ENCODE data around the gene TRIM7.
"Not testable (repeated sequence)": the region's sequence is repeated elsewhere in the genome, so short reads cannot be mapped to it uniquely, and the experiment has no call there.

Gene TRIM7

DNA sequence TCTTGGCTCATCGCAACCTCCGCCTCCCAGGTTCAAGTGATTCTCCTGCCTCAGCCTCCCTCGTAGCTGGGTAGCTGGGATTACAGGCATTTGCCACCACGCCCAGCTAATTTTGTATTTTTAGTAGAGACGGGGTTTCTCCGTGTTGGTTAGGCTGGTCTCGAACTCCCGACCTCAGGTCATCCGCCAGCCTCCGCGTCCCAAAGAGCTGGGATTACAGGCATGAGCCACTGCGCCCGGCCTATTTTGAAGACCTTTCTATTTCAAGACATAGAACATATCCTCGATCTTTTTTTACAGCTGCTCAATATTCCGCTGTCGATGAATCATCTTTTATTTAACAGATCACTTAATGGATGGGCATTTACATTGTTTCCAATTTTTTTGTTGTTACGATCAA is 5.7 kb upstream of the TRIM7 start:
- DNase-seq, result not testable (repeated sequence)

DNA sequence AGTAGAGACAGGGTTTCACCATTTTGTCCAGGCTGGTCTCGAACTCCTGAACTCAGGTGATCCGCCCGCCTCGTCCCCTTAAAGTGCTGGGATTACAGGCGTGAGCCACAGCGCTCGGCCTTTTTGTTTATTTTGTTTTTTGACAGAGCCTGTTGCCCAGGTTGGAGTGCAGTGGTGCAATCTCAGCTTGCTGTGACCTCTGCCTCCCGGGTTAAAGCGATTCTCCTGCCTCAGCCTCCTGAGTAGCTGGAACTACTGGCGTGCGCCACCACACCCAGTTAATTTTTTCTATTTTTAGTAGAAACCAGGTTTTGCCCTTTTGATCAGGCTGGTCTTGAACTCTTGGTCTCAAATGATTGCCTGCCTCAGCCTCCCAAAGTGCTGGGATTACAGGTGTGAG is 5.2 kb upstream of the TRIM7 start:
- DNase-seq, result not testable (repeated sequence)

- DNase-seq, result not testable (repeated sequence)
These were observed 4.0 kb upstream of the TRIM7 start for GRCh38 chr5:181209006-181209405.

- no peak for DNase-seq
These were observed 2.9 kb upstream of the TRIM7 start for GRCh38 chr5:181207960-181208253.

DNA sequence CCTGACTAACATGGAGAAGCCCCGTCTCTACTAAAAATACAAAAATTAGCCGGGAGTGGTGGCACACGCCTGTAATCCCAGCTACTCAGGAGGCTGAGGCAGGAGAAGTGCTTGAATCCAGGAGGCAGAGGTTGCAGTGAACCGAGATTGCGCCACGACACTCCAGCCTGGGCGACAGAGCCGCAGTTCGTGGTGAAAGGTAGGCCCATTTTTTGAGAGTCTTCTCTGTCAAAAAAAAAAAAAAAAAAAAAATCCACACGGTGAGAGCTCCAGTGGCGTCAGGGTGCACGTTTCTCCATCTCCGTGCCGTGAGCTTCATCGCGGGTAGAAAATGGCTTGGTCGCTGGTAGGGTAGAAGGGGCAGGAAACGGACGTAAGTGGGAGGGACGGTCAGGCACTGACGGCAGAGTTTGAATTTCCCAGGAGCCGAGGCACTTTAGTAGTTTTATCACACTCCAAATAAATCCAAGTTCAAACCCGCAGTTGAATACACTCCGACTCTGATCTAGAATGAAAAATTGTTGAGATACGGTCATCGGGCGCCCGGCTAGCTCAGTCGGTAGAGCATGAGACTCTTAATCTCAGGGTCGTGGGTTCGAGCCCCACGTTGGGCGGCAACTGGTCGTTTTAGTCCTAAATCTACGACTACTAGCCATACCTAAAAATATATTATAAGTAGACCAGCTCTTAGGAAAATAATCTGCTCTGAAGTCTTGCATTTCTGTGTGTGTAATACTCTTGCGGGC is 2.4 kb upstream of the TRIM7 start:
- no peak for DNase-seq

DNA sequence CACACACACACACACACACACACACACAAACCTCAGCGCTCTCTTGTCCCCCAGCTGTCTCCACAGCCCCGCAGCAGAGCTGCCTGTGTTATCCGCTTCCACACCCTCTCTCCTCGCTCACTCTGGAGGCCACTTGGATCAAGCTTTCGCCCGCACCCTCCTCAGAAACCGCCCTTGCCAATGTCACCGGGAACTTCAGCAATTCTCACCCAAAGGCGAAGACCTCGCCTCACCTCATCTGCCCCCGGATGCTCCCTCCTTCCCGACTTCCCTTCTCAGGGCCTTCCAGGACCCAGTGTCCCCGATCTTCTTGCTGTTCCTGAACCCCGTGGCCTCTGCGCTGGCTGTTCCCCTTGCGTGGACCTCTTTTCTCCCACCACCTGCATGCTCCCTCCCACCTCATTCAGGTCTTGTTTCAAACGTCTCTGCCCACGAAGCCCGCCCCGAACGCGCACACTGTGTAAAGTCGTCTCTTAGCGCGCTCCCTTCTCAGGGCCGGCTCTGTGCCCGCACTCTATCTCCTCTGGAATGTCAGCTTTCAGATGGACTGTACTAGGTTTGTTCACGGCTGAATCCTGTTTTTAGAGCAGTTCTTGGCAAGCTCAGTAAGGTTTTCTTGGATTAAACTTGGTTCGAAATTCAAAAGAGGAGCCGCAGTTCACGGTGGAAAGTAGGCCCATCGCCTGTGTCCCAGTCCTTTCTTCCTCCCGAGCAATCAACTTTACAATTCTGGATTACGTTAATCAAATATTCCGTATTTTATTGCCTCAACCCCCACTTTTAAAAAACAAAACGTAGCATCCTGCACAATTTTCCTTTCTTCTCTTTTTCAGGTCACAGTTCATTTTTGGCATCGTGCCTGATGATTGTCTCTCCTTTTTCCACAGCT is 1.0 kb upstream of the TRIM7 start:
- no peak for DNase-seq

- DNase-seq, result no peak
These were observed 727 bp downstream of the TRIM7 start for GRCh38 chr5:181204113-181204825.

GRCh38 chr5:181203777-181204112 is 1.3 kb downstream of the TRIM7 start:
- no peak for DNase-seq

- DNase-seq, result no peak
These were observed 1.8 kb downstream of the TRIM7 start for GRCh38 chr5:181203093-181203711.

DNA sequence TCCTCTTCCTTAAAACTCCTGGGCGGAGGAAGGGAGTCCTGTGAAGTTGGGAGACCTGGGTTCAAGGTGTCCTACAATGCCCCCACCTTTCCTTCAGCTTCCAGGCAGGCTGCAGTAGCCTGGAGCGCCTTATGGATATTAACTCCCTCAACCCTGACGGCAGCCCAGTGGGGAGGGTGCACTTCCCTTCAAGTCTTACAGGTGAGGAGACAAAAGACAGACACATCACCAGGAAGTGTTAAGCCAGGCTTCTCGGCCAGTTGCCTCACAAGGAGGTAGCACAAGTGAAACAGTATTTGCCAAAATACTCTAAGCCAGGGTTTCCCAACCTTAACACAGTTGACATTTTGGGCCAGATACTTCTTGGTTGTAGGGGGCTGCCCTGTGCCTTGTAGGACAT is 4.2 kb downstream of the TRIM7 start:
- no peak for DNase-seq

DNA sequence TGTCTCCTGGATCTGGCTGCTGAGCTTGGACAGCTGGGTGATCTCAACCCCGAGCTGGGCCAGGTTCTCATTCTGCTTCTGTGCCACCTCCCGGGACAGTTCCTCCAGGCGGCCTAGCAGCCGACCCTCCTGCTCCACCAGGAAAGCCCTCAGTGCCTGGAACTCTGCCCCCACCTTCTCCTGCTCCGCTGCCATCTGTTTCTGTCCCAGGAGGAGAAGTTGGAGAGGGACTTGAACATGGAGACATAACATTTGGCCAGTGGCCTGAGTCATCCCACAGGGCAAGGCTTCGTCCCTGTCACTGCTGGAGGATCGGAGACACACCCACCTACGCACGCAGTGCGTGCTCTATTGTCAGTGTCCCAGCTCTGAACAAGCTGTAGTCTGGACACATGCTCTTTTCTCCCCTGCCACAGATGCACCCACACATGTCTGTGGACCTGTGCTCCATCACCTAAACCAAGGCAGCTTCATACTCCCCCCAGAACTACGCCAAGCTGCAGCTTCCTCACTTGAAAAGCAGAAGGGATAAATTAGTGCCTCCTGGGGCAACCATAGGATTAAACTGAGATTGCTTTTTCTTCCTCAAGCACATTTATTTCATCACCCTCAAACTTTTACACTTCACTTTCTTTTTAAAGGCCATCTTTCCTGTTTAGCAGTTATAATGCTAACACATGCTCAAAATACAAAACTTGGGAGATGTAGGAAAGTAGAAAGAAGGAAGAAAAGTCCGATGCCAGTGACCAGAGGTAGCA is 4.9 kb downstream of the TRIM7 start:
- DNase-seq, result no peak

GRCh38 chr5:181198905-181199519 is 6.0 kb downstream of the TRIM7 start:
- no peak for DNase-seq

- no peak for DNase-seq
These were observed 6.8 kb downstream of the TRIM7 start for GRCh38 chr5:181198106-181198685.

DNA sequence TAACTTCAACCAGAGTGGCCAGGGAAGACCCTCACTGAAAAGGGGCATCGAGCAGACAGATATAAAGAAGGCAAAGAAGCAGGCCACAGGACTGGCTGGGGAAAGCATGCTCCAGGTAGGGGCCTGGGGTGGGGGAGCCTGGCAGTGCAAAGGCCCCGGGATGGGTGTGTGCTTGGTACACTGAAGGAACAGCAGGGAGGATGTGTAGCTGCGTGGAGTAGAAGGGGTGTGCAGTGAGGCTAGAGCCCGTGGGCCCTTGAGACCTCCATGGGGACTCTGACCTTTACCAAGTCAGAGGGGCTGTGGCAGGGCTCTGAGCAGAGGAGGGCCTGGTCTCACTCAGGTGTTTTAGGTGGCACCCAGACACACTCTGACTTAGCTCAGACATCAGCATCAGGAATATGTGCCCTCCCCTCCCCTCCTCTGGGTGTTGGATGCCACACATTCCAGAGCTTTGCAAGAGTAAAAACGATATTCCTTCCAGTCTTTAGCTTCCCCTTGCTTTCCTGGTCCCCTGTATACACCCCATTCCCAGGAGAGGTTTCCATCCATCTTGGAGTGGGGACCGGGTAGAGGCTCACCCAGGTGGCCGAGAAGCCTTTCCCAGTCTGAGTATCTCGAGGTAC is 7.6 kb downstream of the TRIM7 start:
- DNase-seq, result no peak

- DNase-seq, result no peak
These were observed 9.7 kb downstream of the TRIM7 start for GRCh38 chr5:181195249-181195761.

DNA sequence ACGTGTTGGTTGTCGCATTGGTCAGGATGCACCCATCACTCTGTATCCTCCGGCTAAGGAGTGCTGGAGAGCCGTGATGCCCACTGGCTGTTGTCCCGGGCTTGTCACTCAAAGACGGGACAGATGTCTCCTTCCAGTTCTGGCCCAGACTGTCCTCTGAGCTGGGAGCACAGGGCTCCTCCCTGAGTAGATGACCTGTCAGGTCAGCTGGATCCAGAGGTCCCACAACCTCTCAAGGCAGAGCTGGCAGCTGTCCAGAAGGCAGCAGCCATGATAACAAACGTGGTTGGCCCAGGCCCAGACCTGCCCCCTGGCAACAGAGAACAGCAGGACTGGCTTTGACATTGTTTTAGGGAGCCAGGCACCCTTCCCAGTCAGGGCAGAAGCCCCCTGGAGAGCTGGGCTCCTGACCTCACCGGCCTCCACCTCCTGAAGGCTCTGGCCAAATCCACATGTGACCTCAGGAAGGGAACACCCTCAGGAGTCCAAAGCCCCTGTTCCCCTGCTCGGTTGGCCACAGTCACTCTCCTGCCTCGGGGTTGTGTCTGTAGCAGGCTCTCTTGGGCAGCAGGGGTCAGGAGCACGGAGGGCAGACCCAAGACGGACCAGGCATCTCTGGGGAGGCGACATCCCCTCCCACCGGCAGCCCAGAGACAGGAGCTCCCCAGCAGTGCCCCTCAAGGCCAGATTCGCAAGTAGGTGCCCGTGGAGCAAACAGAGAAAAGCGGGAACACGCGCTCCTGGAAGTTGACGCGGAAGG is 10.3 kb downstream of the TRIM7 start:
- DNase-seq, result no peak

DNA sequence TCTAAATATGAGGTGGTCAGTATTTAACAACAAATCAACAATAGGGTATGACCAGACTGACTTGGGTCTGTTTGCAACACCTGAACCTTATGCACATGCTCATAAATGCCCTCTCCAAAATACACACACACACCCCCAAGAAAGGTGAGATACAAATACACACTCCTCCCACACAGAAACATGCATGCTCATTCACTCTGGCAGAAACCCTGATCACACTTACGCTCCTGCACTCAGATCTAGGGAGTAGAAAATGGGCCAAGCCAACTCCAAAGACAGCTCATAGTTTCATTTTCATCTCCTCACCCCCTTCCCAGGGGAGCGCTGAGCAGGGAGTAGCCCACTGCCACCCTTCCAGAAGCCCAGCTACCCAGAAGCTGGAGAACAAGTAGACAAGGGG is 11.3 kb downstream of the TRIM7 start:
- no peak for DNase-seq

- DNase-seq, result no peak
These were observed 12.5 kb downstream of the TRIM7 start for GRCh38 chr5:181192337-181193046.

GRCh38 chr5:181191526-181192336 is 13.3 kb downstream of the TRIM7 start:
- DNase-seq, result no peak
